Measurements from ENCODE around the gene TRA2B.

Gene TRA2B

DNA sequence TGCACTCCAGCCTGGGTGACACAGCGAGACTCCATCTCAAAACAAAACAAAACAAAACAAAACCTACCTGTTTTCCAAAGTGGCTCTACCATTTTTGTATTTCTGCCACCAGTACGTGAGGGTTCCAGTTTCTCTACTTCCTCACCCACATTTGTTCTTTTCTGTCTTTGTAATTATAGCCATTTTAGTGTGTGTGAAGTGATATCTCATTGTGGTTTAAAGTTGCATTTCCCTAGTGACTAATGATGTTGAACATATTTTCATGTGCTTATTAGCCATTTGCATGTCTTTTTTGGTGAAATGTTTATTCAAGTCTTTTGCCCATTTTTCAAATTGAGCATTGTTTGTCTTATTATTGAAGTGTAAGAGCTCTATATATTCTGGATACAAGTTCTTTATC is 50.7 kb downstream of the TRA2B start:
- no peaks in the 10 kb centered on the region for H3K4me1 ChIP-seq (ENCODE audit: control insufficient read depth, insufficient read depth, low read depth, low read length)
- no peak overlapping the region for H3K4me3 ChIP-seq (ENCODE audit: insufficient read depth in 1 of 2, low read depth in 1 of 2, low read length in 2 of 2)
- no peak overlapping the region for H3K23ac ChIP-seq (ENCODE audit: low read length in 2 of 2)
- H3K4ac ChIP-seq (ENCODE audit: low read depth in 1 of 2, low read length in 2 of 2): no peak overlapping the region
- peaks cover 0 to 7% of the 10 kb centered on the region in 2 experiments for H3K27me3 ChIP-seq (ENCODE audit: control insufficient read depth in 1 of 2, insufficient read depth in 1 of 2, low read length in 2 of 2)
- no peak overlapping the region for H3K9ac ChIP-seq (ENCODE audit: low read length)
- H2BK120ac ChIP-seq (ENCODE audit: low read depth, low read length): no peak overlapping the region
- WGBS: 95% methylated on average over 1 of the region's 2 CpGs
- no peak overlapping the region for H2BK12ac ChIP-seq (ENCODE audit: low read length in 2 of 2)
- H2BK15ac ChIP-seq (ENCODE audit: low read depth, poor library complexity, severe bottlenecking): no peak overlapping the region
- H3K14ac ChIP-seq (ENCODE audit: low read length in 2 of 2): no peak overlapping the region
- H2AK5ac ChIP-seq (ENCODE audit: low read length, severe bottlenecking): no peak overlapping the region
- no peak overlapping the region for H4K91ac ChIP-seq (ENCODE audit: low read length)
- no peaks in the 10 kb centered on the region for H3K79me1 ChIP-seq (replicated peaks; ENCODE audit: low read length, poor library complexity, severe bottlenecking)
- no peak overlapping the region for H3K4me2 ChIP-seq (ENCODE audit: low read length, poor library complexity, severe bottlenecking)
- no peak overlapping the region for H4K8ac ChIP-seq (ENCODE audit: low read length)
- H2BK5ac ChIP-seq (ENCODE audit: low read depth, low read length, poor library complexity, severe bottlenecking): no peak overlapping the region
- no peak overlapping the region for H2AFZ ChIP-seq (ENCODE audit: low read depth, low read length)
- no peaks in the 10 kb centered on the region for H3K9me3 ChIP-seq (ENCODE audit: control insufficient read depth, low read length)
- H3K36me3 ChIP-seq (ENCODE audit: control insufficient read depth in 1 of 2, insufficient read depth in 2 of 2, low read depth in 1 of 2, low read length in 2 of 2): no peaks in the 10 kb centered on the region
- no peak overlapping the region for H3K27ac ChIP-seq (ENCODE audit: low read length, poor library complexity, severe bottlenecking)
- no peak overlapping the region for H3K18ac ChIP-seq (ENCODE audit: low read depth in 1 of 2, low read length in 2 of 2)
- DNase-seq: no peak

DNA sequence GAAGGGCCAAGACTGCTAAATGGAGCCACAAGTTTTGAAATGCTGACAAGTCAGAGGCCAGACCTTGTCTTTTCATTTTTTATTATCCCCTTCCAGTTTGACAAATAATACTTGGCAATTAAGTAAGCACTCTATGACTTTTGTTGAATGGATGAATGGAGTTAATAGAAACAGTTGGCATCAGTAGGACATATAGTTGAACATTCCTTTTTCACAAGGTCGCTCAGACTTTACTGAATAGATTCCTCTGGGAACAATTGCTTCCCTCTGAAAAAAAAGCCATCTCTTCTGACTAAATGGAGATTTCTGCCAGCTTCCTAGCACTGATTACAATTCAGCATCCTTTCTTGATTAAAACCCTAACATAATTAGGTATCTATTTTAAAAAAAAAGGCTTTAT is 53.2 kb downstream of the TRA2B start:
- Histone ChIP-seq H2BK12ac (ENCODE audit: low read length in 2 of 2) (no peak overlapping the region), H3K14ac (ENCODE audit: low read length in 2 of 2) (no peak overlapping the region), H2AFZ (ENCODE audit: low read depth, low read length) (no peak overlapping the region)

DNA sequence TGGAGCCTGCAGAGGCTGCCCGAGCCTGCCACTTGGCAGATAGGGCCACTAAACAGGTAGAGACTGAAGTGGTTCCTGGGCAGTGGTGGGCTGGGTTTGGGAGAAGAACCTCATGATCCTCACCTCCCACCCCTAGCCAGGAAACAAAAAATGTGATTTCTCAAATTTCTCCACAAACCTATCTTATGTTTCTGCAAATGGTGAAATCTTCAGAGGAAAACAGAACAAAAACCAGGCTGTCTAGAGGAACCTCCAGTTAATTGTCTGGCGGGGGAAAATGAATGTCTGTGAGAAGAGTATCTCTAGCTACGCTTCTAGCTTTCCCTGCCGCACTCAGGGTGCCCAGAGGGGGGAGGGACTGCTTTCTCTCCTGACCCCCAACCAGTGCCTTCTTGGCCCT is 55.9 kb downstream of the TRA2B start:
- no peak overlapping the region for H3K4ac ChIP-seq (ENCODE audit: low read depth in 1 of 2, low read length in 2 of 2)
- H3K79me1 ChIP-seq (replicated peaks; ENCODE audit: low read length, poor library complexity, severe bottlenecking): no peaks in the 10 kb centered on the region
- no peak overlapping the region for H3K9ac ChIP-seq (ENCODE audit: low read length)
- H4K91ac ChIP-seq (ENCODE audit: low read length): no peak overlapping the region
- no peaks in the 10 kb centered on the region for H3K36me3 ChIP-seq (ENCODE audit: control insufficient read depth in 1 of 2, insufficient read depth in 2 of 2, low read depth in 1 of 2, low read length in 2 of 2)
- H2BK120ac ChIP-seq (ENCODE audit: low read depth, low read length): no peak overlapping the region
- H3K4me1 ChIP-seq (ENCODE audit: control insufficient read depth, insufficient read depth, low read depth, low read length): peaks cover 2% of the 10 kb centered on the region
- no peaks in the 10 kb centered on the region for H3K9me3 ChIP-seq (ENCODE audit: control insufficient read depth, low read length)
- WGBS: 98% methylated on average over 4 of the region's 4 CpGs
- H4K8ac ChIP-seq (ENCODE audit: low read length): no peak overlapping the region
- H3K27me3 ChIP-seq (ENCODE audit: control insufficient read depth in 1 of 2, insufficient read depth in 1 of 2, low read length in 2 of 2): no peaks in the 10 kb centered on the region
- no peak for DNase-seq
- H2BK5ac ChIP-seq (ENCODE audit: low read depth, low read length, poor library complexity, severe bottlenecking): no peak overlapping the region
- no peak overlapping the region for H2BK12ac ChIP-seq (ENCODE audit: low read length in 2 of 2)
- H2AFZ ChIP-seq (ENCODE audit: low read depth, low read length): no peak overlapping the region
- no peak overlapping the region for H3K4me2 ChIP-seq (ENCODE audit: low read length, poor library complexity, severe bottlenecking)
- no peak overlapping the region for H2AK5ac ChIP-seq (ENCODE audit: low read length, severe bottlenecking)
- H3K4me3 ChIP-seq (ENCODE audit: insufficient read depth in 1 of 2, low read depth in 1 of 2, low read length in 2 of 2): no peak overlapping the region
- H3K27ac ChIP-seq (ENCODE audit: low read length, poor library complexity, severe bottlenecking): no peak overlapping the region
- no peak overlapping the region for H3K14ac ChIP-seq (ENCODE audit: low read length in 2 of 2)
- no peak overlapping the region for H2BK15ac ChIP-seq (ENCODE audit: low read depth, poor library complexity, severe bottlenecking)
- no peak overlapping the region for H3K18ac ChIP-seq (ENCODE audit: low read depth in 1 of 2, low read length in 2 of 2)
- no peak overlapping the region for H3K23ac ChIP-seq (ENCODE audit: low read length in 2 of 2)

More for the DNA sequence above, 53.2 kb downstream of the TRA2B start:
- Histone ChIP-seq H3K23ac (ENCODE audit: low read length in 2 of 2) (no peak overlapping the region), H3K4me1 (ENCODE audit: control insufficient read depth, insufficient read depth, low read depth, low read length) (no peaks in the 10 kb centered on the region), H3K79me1 (replicated peaks; ENCODE audit: low read length, poor library complexity, severe bottlenecking) (no peaks in the 10 kb centered on the region), H3K4ac (ENCODE audit: low read depth in 1 of 2, low read length in 2 of 2) (no peak overlapping the region), H4K91ac (ENCODE audit: low read length) (no peak overlapping the region), H2BK5ac (ENCODE audit: low read depth, low read length, poor library complexity, severe bottlenecking) (no peak overlapping the region), H4K8ac (ENCODE audit: low read length) (no peak overlapping the region), H3K27me3 (ENCODE audit: control insufficient read depth in 1 of 2, insufficient read depth in 1 of 2, low read length in 2 of 2) (no peaks in the 10 kb centered on the region), H3K4me3 (ENCODE audit: insufficient read depth in 1 of 2, low read depth in 1 of 2, low read length in 2 of 2) (no peak overlapping the region), H3K4me2 (ENCODE audit: low read length, poor library complexity, severe bottlenecking) (no peak overlapping the region), H3K18ac (ENCODE audit: low read depth in 1 of 2, low read length in 2 of 2) (no peak overlapping the region), H3K9me3 (ENCODE audit: control insufficient read depth, low read length) (no peaks in the 10 kb centered on the region), H2BK120ac (ENCODE audit: low read depth, low read length) (no peak overlapping the region), H3K27ac (ENCODE audit: low read length, poor library complexity, severe bottlenecking) (no peak overlapping the region), H2BK15ac (ENCODE audit: low read depth, poor library complexity, severe bottlenecking) (no peak overlapping the region), H3K9ac (ENCODE audit: low read length) (no peak overlapping the region), H2AK5ac (ENCODE audit: low read length, severe bottlenecking) (no peak overlapping the region), H3K36me3 (ENCODE audit: control insufficient read depth in 1 of 2, insufficient read depth in 2 of 2, low read depth in 1 of 2, low read length in 2 of 2) (no peaks in the 10 kb centered on the region)
- no peak for DNase-seq
- 87% methylated on average over 1 of the region's 1 CpG for WGBS

DNA sequence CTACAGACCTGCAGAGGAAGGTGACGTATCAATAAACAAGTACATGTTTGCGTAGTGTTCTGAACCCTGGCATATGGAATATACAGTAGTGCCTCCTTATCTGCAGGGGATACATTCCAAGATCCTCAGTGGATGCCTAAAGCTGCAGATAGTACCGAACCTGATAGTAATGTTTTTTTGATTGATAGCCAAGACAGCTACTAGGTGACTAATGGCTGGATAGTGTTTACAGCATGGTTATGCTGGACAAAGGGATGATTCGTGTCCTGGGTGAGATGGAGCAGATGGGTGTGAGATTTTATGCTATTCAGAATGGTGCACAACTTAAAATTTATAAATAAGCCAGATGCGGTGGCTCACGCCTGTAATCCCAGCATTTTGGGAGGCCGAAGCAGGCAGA is 57.2 kb downstream of the TRA2B start:
- Histone ChIP-seq H4K91ac (ENCODE audit: low read length) (no peak overlapping the region), H2BK5ac (ENCODE audit: low read depth, low read length, poor library complexity, severe bottlenecking) (no peak overlapping the region), H3K4me1 (ENCODE audit: control insufficient read depth, insufficient read depth, low read depth, low read length) (peaks cover 2% of the 10 kb centered on the region), H3K9me3 (ENCODE audit: control insufficient read depth, low read length) (no peaks in the 10 kb centered on the region), H4K8ac (ENCODE audit: low read length) (no peak overlapping the region), H3K18ac (ENCODE audit: low read depth in 1 of 2, low read length in 2 of 2) (no peak overlapping the region), H3K36me3 (ENCODE audit: control insufficient read depth in 1 of 2, insufficient read depth in 2 of 2, low read depth in 1 of 2, low read length in 2 of 2) (no peaks in the 10 kb centered on the region), H3K23ac (ENCODE audit: low read length in 2 of 2) (no peak overlapping the region), H3K27ac (ENCODE audit: low read length, poor library complexity, severe bottlenecking) (no peak overlapping the region), H2BK12ac (ENCODE audit: low read length in 2 of 2) (no peak overlapping the region), H2AK5ac (ENCODE audit: low read length, severe bottlenecking) (no peak overlapping the region), H2BK15ac (ENCODE audit: low read depth, poor library complexity, severe bottlenecking) (no peak overlapping the region), H2AFZ (ENCODE audit: low read depth, low read length) (no peak overlapping the region), H3K27me3 (ENCODE audit: control insufficient read depth in 1 of 2, insufficient read depth in 1 of 2, low read length in 2 of 2) (no peaks in the 10 kb centered on the region), H3K79me1 (replicated peaks; ENCODE audit: low read length, poor library complexity, severe bottlenecking) (no peaks in the 10 kb centered on the region), H3K4me3 (ENCODE audit: insufficient read depth in 1 of 2, low read depth in 1 of 2, low read length in 2 of 2) (no peak overlapping the region), H2BK120ac (ENCODE audit: low read depth, low read length) (no peak overlapping the region), H3K9ac (ENCODE audit: low read length) (no peak overlapping the region), H3K4me2 (ENCODE audit: low read length, poor library complexity, severe bottlenecking) (no peak overlapping the region), H3K4ac (ENCODE audit: low read depth in 1 of 2, low read length in 2 of 2) (no peak overlapping the region), H3K14ac (ENCODE audit: low read length in 2 of 2) (no peak overlapping the region)
- 71% methylated on average over 7 of the region's 7 CpGs for WGBS
- DNase-seq: no peak
